Measurements from ENCODE around the gene NDST3.

GRCh38 chr4:118029224-118029623, 5.1 kb upstream of the NDST3 start:
- TF ChIP-seq POLR2A (IDR thresholded peaks at IDR 0.05; ENCODE audit: low read length), result no peak
- no peak for TF ChIP-seq GATA1 (IDR thresholded peaks at IDR 0.05; ENCODE audit: low read depth, low read length)
